ENCODE results near the gene NMT2.

The NMT2 gene

DNA sequence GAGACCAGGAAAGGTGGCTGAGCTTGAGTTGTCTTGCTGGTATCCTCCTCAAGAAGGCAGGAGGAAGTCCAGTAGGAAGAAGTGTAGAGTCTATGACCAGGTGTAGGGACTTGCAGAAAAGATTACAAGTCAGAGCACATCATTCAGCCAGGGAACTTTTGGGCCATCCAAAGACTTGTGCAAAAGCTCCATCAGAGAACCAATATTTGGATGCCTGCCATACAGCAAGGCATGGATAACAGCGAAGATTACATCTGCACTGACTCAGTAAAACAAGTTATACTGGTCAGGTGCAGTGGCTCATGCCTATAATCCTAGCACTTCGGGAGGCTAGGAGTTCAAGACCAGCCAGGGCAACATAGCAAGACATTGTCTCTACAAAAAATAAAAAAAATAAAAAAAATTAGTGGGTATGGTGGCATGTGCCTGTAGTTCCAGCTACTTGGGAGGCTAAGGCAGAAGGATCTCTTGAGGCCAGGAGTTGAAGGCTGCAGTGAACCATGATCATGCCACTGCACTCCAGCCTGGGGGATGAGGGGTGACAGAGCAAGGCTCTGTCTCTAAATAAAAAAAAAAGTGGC, 13.2 kb upstream of the NMT2 start:
- no peak for DNase-seq (ENCODE audit: low read depth)

DNA sequence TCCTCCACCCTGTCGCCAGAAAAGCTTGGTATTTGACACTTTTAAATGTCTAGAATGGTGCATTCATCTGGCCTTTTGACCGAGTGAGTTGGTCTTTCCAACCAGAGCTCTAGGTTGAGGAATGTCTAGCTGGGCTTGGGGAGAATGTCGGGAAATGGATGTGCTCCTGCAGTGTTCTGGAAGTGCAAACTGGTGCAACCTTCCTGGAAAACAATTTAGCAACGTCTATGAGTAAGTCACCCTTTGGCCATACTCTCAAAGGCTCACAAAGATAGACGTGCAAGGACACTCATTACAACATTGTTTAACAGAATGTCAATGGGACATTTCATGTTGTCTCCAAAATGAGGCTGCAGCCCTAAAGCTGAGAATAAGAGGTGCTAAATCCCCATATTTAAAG, 12.2 kb upstream of the NMT2 start:
- no peak for DNase-seq (ENCODE audit: low read depth)

DNA sequence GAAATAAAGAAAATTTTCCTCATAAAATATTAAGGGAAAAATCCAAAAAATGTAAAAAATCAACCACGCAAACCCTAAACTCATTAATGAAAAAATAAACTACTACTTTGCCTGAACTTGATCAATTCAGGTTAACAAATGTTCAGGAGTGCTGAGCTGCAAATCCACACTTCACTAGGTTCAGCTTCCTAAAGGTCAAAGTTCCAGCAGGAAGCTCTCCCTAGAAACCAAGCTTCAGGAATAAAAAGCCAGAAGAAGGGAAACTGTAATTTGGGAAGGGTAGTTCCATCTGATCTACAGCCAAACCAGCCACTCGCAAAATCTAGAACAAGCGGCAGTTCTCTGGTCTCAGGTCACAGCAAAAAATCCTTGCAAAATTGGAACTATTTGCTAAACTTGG, 7.8 kb upstream of the NMT2 start:
- DNase-seq (ENCODE audit: low read depth), result no peak

DNA sequence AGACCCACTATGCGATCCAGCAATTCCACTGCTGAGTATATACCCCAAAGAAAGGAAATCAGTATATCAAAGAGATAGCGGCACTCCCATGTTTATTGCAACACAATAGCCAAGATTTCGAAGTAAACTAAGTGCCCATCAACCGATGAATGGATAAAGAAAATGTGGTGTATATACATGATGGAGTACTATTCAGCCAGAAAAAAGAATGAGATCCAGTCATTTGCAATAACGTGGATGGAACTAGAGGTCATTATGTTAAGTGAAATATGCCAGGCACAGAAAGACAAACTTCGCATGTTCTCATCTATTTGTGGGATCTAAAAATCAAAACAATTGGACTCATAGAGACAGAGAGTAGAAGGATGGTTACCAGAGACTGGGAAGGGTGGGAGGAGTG, 7.1 kb upstream of the NMT2 start:
- DNase-seq (ENCODE audit: low read depth), result no peak

DNA sequence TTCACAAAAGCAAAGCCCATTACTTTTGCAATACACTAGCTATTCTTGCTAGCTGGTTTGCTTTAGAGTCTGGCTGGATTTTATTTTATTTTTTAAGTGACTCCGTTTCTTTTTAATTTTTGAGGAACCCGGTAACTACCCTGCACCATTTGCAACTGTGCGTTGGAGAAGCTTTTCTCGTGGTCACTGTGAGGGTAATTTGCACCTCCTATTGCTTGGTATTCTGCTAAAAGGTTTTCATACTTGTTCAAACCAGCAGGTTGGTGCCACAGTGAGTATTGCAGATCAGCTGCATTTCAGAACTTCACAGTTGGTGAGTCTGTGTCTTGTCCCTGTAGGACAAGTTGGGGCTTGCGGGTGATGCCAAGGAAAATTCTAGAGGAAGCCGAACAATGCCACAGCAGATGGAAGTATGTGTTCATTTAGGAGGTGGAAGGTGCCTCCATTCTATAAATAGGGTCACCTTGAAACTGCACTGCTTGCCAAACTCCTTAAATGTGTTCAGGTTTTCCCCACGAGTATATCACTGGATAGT, 3.9 kb upstream of the NMT2 start:
- DNase-seq (ENCODE audit: low read depth), result no peak

DNA sequence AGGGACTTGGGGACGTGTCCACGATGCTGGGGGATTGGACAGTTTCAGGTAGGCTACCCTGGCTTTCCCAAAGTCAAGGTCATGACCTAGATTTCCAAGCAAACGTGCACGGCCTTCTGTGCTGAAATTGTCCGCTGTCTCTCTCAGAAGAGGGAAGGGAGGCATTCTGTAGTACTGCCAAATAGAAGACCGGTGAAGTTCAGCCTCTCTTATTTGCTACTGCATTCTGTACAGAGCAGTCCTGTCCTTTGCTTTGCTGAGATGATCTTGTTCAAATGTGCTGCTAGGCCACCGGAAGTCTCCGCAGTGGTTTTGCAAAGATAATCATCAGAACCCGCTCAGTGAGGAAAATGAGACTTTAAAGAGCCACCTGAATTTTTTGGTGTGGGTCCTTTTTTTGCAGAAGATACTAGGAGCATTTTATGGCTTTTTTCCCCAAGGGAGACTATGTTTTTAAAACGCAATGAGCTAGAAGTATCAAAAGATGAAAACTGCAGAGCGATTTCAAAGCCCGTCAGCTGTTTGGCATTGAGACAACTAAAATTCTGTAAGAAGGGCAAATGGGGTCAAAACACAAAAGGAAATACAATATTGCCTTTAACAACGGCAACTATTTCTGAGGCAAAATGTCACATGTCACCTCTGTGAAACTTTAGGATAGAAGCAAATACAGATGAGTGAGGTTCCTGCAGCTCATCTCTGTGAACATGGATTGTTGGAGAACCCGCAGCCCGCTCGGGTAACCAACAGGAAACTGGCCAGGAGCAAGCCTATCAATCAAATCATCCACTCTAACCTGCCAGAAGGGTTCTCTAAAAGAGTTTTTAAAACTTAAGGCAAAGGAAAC, 1.3 kb upstream of the NMT2 start:
- DNase-seq (ENCODE audit: low read depth), result peak; percentile 21

DNA sequence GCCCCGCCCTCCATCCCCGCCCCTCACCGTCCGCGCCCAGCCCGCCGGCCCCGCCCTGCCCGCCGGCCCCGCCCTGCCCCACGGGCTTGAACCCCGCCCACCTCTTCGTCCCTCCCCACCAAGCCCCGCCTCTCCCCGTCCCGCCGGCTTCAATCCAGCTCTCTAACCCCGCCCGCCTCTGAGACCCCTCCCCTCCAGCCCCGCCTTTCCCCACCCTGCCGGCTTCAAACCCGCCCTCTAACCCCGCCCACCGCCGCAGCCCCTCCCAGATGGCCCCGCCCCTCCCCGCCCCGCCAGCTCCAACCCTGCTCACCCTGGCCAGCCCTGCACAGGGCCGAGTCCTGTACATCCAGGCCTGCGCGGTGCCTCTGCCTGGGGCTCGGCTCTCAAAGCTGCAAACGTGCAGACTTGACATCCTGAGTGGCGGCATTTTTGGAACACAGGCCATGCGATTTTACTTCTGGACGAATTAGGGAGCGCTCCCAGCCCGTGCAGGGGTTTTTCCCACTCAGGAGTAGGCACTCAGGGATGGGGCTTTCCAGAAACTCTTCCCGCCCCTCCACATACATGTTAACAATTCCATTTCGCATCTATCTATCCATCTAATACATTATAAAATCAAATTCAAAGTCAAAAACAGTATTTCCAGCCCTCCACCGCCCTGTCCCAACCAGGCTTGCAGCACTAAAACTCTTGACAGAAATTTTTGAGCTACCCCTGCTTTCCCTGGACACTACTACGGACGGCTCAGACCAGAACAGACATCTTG, 477 bp upstream of the NMT2 start:
- DNase-seq (ENCODE audit: low read depth), result peak; percentile 95

DNA sequence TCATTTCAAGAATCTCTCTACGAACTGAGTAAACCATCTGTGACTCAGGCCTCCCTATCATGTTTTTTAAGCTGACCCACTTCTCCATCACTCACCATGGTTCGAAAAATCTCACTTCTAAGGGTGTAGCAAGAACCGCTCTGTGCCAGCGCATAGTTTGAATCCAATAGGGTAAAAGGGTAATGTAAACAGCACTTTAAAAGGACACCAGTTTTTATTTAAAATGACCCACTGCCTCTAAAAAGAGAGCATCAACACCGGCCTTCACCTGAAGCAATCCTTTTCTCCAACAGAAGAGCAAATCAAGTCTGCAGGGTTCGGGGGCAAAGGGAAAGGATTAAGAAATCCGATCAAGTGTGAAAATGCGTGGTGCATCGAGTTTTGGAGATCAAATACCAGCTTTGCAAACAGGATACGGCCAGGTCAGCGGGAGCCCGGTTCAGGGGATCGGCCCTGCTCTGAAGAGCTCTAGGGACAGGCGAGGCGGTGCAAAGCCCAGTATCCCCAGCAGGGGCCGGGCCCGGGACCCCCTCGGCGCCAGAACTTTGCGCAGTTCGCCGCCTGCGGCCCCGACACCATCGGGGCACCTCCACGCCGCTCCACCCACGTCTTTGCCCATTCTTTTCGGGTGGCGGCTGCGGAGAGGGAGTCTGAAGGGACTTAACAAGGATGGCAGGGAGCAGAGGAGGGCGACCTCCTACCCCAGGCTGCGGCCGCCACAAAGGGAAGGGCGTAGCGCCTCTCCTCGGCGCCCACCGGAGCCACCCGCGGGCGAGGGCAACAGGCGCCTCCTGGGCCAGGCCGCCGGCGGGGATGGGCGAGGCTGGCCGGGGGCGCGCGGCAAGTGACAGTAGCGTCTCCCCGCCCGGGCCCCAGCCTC, 842 bp downstream of the NMT2 start:
- DNase-seq (ENCODE audit: low read depth), result peak; percentile 83

DNA sequence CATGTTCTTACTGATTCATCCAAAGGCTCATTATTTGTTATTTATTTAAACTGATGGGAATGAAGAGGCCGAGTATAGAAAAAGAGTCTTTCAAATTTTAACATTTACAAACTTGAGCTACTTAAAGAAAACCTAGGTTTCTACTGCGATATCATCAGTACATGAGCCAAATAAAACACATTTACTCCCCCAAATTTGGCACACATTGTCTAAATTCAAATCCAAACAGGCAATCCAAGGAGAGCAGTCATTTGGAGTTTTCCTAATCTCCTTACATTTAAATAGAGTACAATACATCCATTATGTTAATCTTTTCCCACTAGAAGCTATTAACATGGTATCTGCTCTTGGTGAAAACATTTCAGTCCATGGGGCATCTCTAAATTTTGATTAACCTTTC, 2.2 kb downstream of the NMT2 start:
- no peak for DNase-seq (ENCODE audit: low read depth)

DNA sequence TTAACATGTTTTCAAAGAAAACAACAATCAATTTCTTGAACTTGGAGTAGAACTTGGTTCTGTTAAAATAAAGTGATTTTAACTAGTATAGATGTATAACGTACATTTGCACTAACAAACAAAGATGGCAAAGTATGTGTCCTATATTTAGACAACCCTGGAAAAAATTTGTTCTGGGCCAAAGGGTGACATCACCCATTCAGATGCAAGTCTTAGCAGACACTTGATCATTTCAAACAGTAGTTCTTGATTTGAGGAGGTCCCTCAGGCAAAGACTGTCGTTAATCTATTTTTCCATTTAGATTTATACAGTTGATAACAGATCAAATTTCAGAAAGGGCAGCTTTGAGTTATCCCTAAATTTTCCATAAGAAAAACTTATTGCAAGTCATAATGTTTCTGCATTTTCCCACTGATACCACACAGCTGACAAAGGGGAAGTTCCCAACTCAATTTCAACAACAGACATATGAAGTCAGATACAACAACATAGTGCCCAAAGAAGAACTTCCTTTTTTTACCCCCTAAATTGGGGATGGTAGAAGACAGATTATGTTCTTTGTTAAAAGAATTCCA, 5.2 kb downstream of the NMT2 start:
- peak; percentile 45 for DNase-seq (ENCODE audit: low read depth)

DNA sequence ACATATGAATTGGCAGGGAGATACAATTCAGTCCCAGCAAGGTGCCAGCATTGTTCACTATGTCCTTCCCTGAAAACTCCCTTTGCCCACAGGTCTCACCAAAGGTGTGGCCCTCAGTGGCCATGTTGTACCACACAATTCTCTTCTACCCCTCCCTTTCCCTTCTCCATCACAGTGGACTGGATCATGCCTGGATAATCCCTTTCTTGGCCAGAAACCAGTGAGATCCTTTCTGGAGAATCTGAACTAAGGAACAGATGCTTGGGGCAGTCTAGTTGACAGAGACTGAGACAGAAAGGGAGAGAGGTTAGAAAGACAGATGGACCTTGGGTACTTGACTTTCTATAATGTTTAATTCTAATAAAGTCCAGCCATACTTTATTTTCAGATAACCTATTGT, 9.5 kb downstream of the NMT2 start:
- no peak for DNase-seq (ENCODE audit: low read depth)

DNA sequence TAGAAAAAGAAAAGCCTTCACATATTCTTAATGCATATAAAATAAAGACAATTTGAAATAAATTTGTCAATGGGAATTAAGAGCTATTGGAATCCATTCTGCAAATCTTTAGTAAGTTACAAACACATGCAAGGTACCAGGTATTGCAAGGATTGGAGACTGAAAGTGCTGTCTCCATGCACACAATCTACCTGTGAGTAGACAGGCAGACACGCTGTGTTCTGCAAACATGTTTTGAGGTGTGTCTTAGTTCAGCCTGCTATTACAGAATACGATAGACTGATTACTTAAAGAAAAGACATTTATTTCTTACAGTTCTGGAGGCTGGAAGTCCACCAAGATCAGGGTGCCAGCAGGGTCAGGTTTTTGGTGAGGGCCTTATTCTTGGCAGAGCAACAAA, 10.0 kb downstream of the NMT2 start:
- DNase-seq (ENCODE audit: low read depth), result no peak

DNA sequence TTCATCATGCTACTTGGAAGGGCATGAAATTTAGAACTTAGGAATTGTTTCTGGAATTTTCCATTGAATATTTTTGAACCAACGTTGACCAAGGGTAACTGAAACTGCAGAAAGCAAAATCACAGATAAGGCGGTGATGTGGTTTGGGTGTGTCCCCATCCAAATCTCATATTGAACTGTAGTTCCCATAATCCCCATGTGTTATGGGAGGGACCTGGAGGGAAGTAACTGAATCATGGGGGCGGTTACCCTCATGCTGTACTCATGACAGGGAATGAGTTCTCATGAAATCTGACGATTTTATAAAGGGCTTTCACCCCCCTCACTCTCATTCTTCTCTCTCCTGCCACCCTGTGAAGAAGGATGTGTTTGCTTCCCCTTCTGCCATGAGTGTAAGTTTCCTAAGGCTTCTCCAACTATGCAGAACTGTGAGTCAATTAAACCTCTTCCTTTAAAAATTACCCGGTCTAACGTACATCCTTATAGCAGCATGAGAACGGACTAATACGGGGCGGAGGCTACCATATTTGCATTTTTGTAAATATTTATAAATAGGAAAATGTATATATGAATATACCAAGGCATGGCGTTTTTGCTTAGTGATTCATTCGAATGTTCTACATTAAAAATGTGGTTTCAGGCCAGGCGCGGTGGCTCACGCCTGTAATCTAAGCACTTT, 12.4 kb downstream of the NMT2 start:
- no peak for DNase-seq (ENCODE audit: low read depth)

DNA sequence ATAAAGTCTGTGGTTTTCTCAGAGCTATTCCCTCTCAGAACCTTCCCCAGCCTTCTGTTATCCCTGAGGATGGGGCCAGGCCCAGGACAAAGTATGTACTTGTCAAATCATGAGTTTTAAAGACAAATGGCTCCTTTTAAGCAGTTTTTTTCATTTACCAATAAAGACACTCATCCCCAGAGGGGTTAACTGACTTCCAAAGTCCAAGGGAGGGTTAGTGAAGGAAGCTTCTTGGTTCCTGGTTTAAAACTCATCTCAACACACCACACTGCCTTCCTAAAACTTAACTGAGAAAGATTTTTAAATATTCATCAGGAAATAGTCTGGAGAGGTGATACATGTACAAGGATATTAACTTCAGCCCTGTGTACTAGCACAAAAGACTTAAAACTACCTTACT, 15.9 kb downstream of the NMT2 start:
- no peak for DNase-seq (ENCODE audit: low read depth)

DNA sequence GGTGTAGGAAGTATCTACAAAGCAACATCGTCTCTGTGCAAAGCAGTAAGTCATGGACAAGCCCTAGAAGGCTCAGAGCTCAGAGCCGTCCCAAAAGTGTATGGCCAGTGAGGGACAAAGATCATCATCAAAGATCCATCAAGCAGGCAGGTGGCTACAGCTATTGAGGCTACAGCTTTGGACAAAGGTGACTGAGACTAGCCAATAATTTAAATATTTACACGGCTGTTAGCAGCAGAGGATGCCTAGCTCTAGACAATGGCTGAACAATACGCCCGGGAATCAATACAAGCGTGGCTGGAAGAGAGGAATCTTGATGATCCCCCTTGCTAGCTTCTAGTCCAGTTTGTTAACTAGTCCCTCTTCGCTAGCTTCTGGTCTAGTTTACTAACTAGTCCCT, 17.9 kb downstream of the NMT2 start:
- DNase-seq (ENCODE audit: low read depth), result no peak

DNA sequence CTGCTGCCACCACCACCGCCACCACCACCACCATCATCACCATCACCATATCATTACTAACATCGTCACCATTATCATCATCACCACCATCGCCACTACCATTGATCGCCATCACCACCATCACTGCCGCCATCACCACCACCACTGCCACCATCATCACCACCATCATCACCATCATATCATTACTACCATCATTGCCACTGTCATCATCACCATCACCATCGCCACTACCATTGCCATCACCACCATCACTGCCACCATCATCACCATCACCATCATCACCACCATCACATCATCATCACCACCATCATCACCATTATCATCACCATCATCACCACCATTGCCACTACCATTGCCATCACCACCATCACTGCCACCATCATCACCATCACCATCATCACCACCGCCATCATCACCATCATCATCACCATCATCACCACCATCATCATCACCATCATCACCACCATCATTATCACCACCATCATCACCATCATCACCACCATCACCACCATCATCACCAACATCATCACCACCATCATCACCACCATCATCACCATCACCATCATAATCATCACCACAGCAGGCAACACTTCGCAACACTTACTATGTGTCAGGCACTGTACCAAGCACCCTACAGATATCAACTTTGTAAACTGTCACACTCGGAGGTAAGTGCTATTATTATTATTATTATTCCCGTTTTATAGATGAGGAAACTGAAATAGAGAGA, 19.3 kb downstream of the NMT2 start:
- no peak for DNase-seq (ENCODE audit: low read depth)

DNA sequence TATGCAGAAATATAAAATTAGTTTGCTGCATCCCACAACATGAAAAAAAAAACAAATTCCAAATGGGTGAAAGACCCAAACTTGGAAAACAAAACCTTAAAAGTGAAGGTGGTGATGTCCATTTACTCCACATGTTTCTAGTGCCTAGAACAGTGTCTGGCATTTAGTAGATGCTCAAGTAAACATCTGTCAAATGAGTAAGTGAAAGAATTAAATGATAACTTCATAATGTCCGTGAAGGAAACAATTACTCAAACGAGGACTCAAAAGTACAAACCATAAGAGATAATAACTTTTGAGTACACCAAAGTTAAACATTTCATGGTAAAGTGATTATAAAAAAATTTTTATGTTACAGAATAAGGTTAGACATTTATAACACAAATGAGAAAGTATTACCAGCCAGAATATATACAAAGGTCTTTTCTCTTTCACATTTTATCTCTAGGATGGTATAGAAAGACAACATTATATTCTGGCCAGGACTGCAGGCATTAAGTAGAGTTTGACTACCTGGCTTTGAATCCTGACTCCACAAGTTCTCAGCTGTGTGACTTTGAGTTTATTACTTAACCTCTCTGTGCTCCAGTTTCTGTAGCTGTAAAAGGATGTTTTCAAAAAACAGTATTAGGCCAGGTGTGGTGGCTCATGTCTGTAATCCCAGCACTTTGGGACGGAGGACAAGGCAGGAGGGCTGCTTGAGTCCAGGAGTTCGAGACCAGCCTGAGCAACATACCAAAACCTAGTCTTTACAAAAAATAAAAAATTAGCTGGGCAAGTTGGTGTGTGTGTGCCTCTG, 20.7 kb downstream of the NMT2 start:
- DNase-seq (ENCODE audit: low read depth), result no peak

DNA sequence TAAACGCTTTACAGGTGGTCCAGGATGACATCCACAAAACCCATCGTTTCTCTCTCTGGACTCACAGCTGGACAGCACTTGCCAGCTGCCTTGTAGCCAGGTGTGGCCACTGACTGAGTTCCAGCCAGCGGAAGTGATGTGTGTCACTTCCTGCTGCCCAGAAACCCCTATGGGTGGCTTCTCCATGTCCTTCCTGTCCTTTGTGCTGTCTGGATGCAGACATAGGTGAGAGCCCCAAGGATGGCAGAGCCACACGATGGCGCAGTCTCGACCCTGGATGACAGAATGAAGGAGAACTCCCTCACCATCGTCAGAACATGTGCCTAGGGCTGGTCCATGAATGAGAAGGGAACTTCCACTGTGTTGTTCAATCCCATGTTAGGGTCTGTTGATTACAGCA, 22.1 kb downstream of the NMT2 start:
- no peak for DNase-seq (ENCODE audit: low read depth)

DNA sequence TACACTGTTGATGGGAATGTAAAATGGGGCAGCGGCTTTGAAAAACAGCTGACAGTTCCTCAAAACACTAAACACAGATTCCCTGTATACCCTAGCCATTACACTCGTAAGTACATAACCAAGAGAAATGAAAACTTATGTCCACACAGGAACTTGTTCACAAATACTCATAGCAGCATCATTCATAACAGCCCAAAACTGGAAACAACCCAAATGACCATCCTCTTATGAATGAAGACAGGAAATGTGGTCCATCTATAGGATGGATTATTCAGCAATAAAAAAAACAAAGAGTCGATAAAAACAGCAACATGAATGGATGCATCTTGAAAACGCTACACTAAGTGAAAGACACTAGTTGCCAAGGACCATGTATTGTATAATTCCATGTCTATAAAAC, 23.7 kb downstream of the NMT2 start:
- DNase-seq (ENCODE audit: low read depth), result peak; percentile 67
